GM12891 (cell line): ENCODE results near the gene PHACTR3.

Source experiments
- POLR2A ChIP-seq: IDR thresholded peaks from 2 replicates; pipeline ENCODE4 v1.6.1; 2011; ENCODE audit warnings: low read depth, low read length, control low read depth
- POLR2AphosphoS5 ChIP-seq: IDR thresholded peaks from 2 replicates; pipeline ENCODE4 v1.6.1; 2011; ENCODE audit warnings: low read depth, low read length, control low read depth

GRCh38 chr20:59647271-59647670 lies 42.9 kb downstream of the PHACTR3 start:
- TF ChIP-seq POLR2A = no peak
- no peak for TF ChIP-seq POLR2AphosphoS5
